NCI-H1694 (cell line): ENCODE results near the gene PGLYRP3.
A peak's percentile ranks its signal among the peaks of the same experiment; 100 is the strongest.

ENCODE experiments used
- DNase-seq: peaks from one replicate; lab custom pipeline; 2025; lab: John Stamatoyannopoulos, UW

The PGLYRP3 gene

DNA sequence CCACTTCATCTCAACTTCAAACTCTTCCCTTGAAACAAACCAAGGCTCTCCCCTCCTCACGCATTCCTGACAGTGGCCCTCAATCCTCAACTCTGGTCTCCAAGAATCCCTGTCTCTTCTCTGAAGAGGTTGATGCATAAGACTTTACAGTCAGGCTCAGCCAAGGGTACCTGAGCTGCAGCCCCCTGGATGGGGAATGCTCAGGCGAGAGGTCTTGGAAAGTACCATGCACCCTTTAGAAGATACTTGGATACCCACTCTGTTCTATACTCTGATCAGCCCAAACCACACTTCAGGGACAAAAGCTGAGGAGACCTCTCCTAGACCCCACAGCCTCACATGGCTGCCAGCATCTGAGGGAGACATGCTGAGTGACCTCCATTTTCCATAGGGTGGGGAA lies 536 bp upstream of the PGLYRP3 start:
- DNase-seq = no peak

DNA sequence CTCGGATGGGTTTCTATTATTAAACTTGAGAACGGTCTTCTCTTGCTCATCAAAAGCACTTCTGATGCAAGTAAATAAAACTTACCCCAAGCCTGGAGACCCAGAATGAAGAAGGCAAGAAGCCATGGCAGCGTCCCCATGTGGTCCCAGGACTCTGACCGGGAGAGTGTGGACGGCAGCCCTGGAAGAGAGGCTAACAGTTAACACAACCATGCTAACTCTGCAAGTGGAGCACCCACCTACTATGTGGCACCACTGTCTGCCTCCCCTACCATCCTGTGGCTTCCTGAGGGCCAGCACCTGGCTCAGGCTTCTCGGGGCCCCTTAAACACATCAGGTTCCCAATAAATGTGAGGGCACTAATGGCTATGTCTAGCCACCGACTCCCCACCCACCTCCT lies 2.2 kb downstream of the PGLYRP3 start:
- no peak for DNase-seq

DNA sequence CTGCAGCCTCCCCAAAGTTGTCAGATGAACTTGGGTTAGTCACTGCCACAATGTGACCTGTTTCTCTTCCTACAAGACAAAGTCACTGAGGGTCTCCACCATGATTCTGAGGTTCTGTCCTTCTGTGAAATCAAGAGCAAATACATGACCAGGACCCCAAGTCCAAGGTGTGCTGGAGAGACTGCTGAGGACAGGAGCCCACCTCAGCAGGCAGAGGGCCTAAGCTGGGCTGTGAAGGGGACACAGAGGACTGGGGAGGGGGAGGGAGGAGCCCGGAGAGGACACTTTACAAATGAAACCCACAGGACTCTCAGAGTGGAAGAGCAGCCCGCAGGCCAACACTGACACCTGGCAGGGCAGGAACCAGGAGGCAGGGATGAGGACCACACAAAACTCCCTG lies 3.3 kb downstream of the PGLYRP3 start:
- no peak for DNase-seq

DNA sequence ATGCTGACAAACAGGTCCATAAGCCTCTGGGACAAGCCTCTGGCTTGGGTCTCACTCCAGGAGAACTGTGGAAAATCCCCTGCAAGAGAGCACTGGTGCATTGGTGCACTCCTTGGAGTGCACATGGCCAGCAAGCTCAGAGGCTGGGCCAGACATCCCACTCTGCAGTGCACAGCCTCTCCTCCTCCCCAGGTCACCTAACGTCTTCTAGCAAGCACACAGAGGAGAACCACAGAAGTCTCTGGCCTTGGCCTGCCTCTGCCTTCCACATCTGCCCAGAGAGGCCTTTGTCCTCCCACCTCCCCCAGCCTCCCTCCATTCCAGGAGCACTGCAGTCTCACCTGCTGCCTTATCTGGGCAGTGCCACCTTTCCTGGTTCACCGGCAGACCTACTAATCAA lies 4.2 kb downstream of the PGLYRP3 start:
- DNase-seq = no peak

DNA sequence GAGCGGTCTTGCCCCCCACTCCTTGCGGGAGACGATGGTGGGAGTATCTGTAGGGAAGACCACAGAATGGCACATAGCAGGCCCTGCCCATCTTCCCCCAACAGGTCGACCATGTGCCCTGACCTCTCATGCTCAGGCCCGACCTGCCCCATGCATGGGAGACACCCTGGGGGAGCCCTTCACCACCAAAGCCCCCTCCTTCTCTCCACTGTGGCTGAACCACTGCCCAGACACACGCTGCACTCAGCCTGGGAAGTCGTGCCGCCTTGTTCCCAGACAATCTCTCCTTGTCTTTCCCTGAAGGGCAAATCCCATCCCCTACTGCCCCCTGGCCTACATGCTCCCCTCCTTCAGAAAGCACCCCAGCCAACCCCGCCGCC lies 5.5 kb downstream of the PGLYRP3 start:
- no peak for DNase-seq

DNA sequence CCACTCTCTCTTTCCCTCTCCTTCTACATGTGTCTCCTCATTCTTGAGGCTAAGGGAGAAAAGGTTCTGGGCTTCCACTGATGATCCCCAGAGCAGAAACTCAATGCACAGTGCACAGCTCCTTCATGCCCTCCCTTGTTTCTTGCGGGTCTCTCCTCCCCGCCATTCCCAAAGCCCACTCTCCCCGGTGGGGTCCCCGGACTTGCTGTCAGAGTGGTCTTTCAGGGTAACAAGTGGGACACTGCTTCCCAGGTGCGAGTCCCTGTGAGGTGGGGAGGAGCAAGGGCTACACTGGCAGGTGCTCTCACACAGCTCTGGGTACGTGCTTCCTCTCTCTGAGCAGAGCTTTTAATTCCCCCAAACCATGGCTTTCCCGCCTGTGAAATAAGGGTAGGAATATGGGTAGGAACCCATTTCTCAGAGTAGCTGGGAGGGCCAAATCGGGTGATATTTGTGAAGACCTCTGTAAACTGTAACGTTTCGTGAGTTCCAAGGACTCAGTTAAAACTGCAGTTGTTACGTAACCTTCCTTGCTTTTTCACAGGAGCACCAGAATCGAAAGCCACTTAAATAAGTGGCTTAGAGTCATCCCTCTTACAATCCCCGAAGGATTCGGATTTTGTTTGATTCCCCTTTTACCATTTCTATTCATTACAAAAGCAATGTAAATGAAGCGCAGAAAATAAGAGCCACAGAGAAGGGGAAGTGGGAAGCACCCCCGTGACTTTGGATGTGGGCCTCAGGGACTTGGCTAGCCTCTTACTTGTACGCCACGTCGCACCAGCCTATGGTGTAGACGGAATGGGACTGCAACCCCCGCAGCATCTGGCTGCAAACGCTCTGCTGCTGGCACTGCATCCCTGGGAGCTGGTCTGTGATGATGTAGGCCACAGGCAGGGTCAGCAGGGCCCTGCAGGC lies 6.2 kb downstream of the PGLYRP3 start:
- no peak for DNase-seq

DNA sequence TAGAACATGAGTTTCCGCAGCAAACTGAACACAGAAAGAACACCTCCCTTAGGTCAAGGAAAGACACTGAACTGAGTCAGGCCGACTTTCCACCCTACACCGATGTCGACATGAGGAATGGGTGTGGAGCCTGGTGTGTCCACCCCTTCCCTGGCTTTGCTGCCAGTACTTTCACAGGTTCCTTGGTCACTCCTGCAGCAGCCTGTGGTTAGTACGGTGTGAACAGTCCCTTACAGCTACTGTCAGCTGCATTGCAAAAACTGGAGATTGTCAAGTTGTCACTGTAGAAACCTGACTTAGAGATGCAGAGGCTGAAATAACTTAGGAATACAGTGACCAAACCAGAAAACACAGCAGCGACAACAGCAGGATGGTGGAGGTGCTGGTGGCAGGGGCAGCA lies 7.1 kb downstream of the PGLYRP3 start:
- no peak for DNase-seq

DNA sequence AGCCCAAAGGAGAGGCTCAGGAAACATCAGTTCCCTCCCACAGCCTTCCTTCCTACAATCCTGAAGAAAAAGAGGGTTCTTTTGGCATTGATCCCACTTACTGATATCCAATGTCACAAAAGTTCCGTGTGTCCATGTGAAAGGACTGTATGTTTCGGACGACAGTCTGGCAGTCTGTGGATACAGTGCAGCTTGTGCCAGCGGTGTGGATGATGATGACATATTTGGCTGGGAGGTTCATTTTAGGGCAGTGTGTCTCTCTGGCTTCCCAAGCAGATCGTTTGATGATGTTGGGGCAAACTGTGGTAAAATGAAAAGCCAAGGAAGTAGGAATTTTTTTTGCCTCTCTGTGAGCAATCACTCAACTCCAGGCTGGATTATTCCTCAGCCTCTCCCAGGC lies 10.4 kb downstream of the PGLYRP3 start:
- DNase-seq = no peak

DNA sequence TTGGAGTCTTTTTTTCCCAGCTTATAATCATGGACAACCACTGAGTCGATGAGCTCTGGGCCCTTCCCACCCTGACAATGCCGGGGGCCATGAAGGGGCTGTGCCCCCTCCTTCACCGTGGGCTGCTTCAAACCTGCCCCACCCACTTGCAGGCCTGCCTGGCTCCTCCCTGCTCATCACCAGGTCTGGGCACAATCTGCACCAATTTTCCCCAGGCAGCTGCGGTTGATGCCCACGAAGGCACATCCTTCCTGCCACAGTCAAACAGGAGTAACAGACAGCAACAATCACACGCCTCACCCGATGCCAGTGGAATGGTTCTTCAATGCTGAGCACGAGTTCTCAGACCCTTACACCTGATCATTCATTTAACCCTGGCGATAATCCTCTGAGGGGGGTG lies 18.9 kb downstream of the PGLYRP3 start:
- no peak for DNase-seq

DNA sequence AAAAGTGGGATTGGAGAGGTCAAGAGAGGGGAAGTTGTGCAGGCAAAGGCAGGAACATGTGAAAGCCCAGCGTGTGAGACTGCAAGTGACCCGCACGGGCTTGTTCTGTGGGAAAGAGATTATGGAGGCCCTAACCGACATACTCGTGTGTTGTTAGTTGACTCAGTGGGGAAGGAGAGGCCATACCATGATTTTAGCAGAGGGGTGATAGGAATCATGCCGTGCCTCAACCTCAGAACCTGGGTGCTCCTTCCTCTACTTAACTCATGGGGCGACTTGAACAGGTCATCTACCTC lies 19.3 kb downstream of the PGLYRP3 start:
- no peak for DNase-seq

DNA sequence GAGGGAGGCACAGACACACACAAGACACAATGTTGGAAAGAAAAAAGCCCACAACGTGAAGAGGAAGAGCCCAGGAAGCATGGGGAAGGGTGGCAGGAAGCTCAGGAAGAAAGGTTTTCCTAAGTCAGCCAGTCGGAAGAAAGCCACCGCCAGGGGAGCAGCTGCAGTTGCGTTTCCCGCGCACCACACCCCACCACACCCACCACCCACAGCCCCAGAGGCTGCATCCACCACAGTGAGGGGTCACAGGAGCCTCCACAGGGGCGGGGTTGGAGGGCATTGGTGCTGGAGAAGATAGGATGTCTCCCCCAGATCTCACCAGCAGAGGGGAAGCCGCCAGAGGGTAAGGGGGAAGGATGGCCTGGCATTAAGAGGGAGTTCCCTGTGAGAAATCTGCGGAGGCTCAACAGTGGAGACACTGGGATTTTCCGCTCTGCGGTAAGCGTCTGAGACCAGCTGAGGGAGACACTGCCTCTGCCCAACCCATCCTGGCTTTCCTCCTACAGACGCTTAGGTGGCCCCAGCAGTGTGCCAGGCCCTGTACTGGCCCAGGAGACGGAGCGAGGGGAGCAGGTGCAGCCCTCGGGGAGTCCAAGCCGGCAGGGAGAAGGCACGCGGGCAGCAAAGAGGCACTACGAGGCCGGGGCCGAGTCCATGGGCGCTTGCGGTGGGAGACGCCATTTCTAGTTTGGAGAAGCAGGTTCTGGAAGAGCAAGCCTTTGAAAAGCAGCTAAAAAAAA lies 19.8 kb downstream of the PGLYRP3 start:
- no peak for DNase-seq

DNA sequence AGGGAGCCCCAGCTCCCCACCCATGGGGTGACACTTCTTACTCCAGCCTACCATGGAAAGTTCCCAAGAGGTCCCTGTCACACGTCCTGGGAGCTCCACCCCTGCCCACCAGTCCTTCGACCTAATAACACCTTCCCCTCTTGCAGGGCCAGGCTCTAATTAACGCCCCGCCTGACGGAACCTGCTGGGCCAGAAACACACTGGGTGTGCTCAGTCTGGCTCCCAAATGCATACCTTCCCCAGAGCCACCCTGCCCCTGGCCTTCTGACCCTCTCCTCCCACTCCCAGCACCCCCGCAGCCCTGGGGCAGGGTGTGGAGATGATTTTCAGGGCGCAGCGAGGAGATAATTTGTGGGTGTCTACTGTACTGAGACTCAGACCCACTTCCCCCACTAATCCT lies 20.6 kb downstream of the PGLYRP3 start:
- DNase-seq = no peak

DNA sequence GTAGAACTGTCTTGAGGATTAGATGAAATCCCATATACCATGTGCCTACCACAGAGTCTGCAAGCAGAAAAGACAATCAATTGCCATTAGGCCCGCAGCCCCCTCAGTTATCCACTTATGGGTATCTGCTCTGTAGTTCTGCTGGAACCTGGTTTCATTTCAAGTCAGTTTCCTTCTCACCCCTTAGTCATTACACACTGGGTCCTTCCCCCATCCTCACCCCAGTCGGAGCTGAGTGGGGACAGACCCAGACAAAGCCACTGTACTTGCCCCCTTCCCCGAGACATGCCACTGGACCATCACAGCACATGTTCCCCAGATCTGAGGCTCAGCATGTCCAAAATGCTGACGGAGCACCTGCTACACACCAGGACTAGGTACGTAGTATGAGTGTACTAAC lies 21.2 kb downstream of the PGLYRP3 start:
- no peak for DNase-seq

DNA sequence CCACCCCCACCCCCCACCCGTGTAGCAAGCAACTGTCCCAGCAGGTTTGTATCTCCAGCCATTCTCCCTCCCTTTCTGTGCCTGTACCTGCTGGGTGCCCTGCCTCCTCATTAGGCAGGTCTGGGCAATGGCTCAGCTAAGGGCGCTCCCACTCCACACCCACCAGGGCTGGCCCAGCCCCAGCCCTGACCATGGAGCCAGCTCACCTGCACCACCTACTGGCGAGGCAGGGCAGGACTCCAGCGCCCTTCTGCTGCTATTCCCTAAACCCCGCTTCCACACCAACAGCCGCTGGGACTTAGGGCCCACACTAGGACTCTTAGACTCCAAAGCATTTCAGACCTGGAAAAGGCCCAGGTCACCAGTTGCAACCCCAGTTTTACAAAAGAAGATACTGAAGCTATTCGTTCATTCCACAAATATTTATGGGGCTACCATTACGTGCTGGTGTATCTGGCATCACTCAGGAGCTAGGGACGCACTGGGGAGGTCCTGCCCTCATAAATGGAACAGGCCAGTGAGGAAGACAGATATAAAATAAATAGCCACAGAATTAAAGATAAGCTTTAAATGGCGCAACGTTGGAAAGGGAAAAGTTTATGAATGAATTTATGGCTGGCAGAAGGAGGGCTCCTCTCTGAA lies 24.0 kb downstream of the PGLYRP3 start:
- DNase-seq = peak; percentile 12

DNA sequence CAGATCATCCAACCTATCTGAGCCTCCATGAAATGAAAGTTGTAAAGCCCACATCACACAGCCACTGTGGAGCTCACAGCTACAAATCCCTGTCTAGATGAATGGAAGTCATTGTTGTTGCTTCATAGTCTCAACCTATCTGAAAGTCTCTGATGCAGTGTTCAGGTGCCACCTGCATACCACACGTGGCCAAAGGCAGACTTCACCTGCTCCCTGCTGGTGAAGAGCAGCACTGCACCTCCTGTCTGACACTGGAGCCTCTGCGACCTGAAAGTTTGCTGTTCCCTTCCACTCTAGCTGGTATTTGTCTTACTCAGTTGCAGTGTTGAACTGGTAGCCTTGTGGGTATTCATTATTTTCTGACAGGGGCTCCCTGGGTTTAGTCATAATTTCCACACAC lies 34.9 kb downstream of the PGLYRP3 start:
- DNase-seq = no peak

DNA sequence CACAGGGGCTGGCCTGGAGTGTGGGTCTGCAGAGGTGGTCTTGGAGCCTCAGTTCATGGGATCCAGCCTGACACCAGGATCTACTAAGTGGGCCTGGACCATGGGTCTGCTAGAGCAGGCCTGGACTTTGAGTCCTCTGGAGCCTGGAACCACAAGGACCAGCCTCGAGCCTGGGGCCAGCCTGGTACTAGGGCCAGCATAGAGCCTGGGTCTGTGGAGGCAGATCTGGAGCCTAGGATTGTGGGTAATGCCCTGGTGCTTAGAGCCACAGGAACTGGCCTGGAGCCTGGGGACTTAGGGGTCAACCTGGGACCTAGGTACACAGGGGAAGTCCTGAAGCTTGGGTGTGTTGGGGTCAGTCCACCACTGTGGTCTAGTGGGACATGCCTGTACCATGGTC lies 40.6 kb downstream of the PGLYRP3 start:
- DNase-seq = no peak

DNA sequence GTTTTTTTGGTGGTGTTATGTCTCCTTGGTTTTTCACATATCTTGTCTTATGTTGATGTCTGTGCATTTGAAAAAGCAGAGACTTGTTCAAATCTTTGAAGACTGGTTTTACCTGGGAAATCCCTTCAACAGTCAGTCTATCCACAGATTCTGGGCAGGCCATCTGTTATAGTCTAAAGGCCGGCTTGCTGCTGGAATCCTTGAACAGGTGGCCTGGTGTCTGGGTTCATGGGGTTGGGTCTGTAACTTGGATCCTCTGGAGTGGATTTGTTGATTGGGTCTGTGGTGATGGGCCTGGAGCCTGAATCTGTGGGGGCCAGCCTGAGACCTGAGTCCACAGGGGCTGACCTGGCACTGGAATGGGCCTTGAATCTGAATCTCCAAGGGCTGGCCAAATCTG lies 41.0 kb downstream of the PGLYRP3 start:
- no peak for DNase-seq

DNA sequence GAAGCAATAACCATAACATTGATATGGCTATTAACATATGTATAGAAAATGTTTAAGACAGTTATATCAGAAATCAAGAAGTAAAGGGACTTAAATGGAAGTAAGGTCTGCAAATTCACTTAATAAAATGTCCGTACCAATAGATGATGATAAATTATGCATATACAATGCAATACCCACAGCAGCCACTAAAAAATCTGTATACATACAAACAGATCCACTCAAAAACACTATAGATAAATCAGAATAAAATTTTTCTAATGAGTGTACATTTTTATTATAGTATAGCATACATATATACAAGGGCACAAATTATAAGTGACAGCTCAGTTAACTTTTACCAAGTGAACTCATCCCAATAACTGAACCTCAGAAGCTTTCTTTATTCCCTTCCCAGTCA lies 47.3 kb downstream of the PGLYRP3 start:
- no peak for DNase-seq

DNA sequence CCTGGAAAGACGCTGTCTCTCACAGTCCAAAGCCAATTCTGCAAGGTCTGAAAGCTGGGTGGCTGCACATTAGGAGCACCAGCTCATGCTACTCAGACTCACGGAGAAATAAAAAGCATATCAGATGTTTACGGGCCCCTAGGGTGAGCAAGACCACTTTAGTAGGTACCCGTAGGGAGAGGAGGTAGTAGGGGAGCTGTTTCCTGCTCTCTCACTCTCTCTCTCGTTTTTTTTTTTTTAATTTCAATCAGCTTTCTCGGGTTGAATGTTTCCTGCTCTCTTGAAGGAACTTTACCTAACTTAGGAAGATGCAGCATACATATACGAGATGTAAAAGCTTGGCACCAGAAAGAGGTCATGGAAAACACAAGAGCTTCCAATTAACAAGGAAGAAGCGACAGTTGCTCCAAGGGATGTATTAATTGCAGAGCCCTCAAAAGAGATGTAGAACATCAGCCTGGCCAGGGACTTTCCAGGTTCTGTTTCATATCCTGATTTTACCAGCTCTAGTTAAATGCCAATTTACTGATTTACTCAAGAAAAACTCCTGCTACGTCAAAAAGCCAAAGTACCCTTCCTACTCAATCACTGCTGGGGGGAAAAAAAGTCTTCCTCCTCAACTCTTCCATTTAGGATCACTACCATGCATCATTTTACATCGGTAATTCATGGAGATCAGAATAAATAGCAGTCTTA lies 50.1 kb downstream of the PGLYRP3 start:
- no peak for DNase-seq

DNA sequence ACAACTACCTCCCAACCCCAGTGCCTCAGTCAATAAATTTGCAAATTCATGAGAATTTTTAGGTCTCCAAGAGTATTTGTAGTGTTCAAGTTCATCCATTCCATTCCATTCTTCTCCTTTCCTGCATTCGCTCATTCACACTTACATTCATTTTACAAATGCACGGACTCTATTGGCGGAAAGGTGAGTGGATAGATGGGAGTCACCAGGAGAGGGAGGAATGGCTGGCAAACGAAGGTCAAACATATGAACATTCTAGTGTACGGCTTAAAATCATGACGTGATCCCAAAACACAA lies 50.7 kb downstream of the PGLYRP3 start:
- no peak for DNase-seq

DNA sequence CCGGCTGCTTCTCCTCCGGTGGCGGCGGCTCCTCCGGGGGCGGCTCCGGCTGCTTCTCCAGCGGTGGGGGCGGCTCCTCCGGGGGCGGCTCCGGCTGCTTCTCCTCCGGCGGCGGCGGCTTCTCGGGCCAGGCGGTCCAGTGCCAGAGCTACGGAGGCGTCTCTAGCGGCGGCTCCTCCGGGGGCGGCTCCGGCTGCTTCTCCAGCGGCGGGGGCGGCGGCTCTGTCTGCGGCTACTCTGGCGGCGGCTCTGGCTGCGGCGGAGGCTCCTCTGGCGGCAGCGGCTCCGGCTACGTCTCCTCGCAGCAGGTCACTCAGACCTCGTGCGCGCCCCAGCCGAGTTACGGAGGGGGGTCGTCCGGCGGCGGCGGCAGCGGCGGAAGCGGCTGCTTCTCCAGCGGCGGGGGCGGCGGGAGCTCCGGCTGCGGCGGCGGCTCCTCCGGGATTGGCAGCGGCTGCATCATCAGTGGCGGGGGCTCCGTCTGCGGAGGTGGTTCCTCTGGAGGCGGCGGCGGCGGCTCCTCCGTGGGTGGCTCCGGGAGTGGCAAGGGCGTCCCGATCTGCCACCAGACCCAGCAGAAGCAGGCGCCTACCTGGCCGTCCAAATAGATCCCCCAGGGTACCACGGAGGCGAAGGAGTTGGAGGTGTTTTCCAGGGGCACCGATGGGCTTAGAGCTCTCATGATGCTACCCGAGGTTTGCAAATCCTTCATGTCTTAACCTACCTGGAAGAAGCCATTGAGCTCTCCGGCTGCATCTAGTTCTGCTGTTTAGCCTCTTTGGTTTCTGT lies 51.3 kb downstream of the PGLYRP3 start:
- no peak for DNase-seq
